Coronary artery (tissue), 2 donors: Measurements from ENCODE around the gene OR2M3.

Source experiments
- DNase-seq: peaks from one replicate; pipeline ENCODE4 v3.0.0-alpha.2; 2017; ENCODE audit warnings: low spot score
- H3K27ac ChIP-seq, 2 donors: fragments of 200-600 bp; sonication (generic); one replicate each; pipeline ENCODE4 v1.5.1; 2016 to 2019
- H3K4me3 ChIP-seq: fragments of 200-600 bp; sonication (generic); 2 replicates; pipeline ENCODE4 v1.5.1; 2016; ENCODE audit warnings: mild to moderate bottlenecking, moderate library complexity
- CTCF ChIP-seq: fragments of 200-600 bp; sonication (generic); IDR thresholded peaks from one replicate; pipeline ENCODE4 v1.5.1; 2019; ENCODE audit warnings: antibody characterized with exemption

The OR2M3 gene

GRCh38 chr1:248183996-248184395 is 13.1 kb upstream of the OR2M3 start:
- no peak for TF ChIP-seq CTCF
- H3K4me3 ChIP-seq, result no peak overlapping the region
- no peak overlapping the region for H3K27ac ChIP-seq
- no peak for DNase-seq

- no peak for DNase-seq
- no peak overlapping the region for H3K27ac ChIP-seq
- TF ChIP-seq CTCF, result no peak
- H3K4me3 ChIP-seq, result no peak overlapping the region
Observed at GRCh38 chr1:248187363-248187762, 9.7 kb upstream of the OR2M3 start.

- H3K4me3 ChIP-seq, result no peak overlapping the region
- DNase-seq, result no peak
- no peak for TF ChIP-seq CTCF
- no peak overlapping the region for H3K27ac ChIP-seq
Observed at GRCh38 chr1:248189026-248189425, 8.0 kb upstream of the OR2M3 start.

GRCh38 chr1:248194117-248194516 is 2.9 kb upstream of the OR2M3 start:
- no peak for DNase-seq
- H3K27ac ChIP-seq, result no peak overlapping the region
- H3K4me3 ChIP-seq, result no peak overlapping the region
- no peak for TF ChIP-seq CTCF

- no peak overlapping the region for H3K4me3 ChIP-seq
- no peak overlapping the region for H3K27ac ChIP-seq
- DNase-seq, result no peak
- no peak for TF ChIP-seq CTCF
Observed at GRCh38 chr1:248215880-248216279, 18.8 kb downstream of the OR2M3 start.

- no peak for TF ChIP-seq CTCF
- Histone ChIP-seq H3K4me3 (no peak overlapping the region), H3K27ac (no peak overlapping the region)
- no peak for DNase-seq
Observed at GRCh38 chr1:248225537-248225936, 28.5 kb downstream of the OR2M3 start.

- TF ChIP-seq CTCF, result no peak
- no peak overlapping the region for H3K4me3 ChIP-seq
- no peak overlapping the region for H3K27ac ChIP-seq
- DNase-seq, result no peak
Observed at GRCh38 chr1:248229360-248229908, 32.4 kb downstream of the OR2M3 start.
